Stomach smooth muscle (tissue), 2 donors: ENCODE results near the gene SESN2.

Experiments
- H3K27ac ChIP-seq: one replicate; pipeline ENCODE4 v1.7.0; 2013; ENCODE audit warnings: mild to moderate bottlenecking, low read length, inconsistent platforms
- H3K27me3 ChIP-seq, 2 donors: one replicate each; pipeline ENCODE4 v1.7.0; 2013; ENCODE audit warnings: low read length in 2 of 2; ENCODE audit not compliant: insufficient read depth in 2 of 2, control insufficient read depth in 1 of 2
- H3K36me3 ChIP-seq, 2 donors: one replicate each; pipeline ENCODE4 v1.7.0; 2013; ENCODE audit warnings: low read length in 2 of 2; ENCODE audit not compliant: control insufficient read depth in 2 of 2, insufficient read depth in 2 of 2
- H3K4me1 ChIP-seq: one replicate; pipeline ENCODE4 v1.7.0; 2013; ENCODE audit warnings: low read length; ENCODE audit not compliant: control insufficient read depth, insufficient read depth
- H3K4me3 ChIP-seq, 2 donors: one replicate each; pipeline ENCODE4 v1.7.0; 2013; ENCODE audit warnings: low read length in 2 of 2
- H3K9ac ChIP-seq, 2 donors: one replicate each; pipeline ENCODE4 v1.7.0; 2013; ENCODE audit warnings: low read length in 2 of 2, mild to moderate bottlenecking in 1 of 2
- H3K9me3 ChIP-seq, 2 donors: one replicate each; pipeline ENCODE4 v1.7.0; 2013; ENCODE audit warnings: low read length in 2 of 2; ENCODE audit not compliant: control insufficient read depth in 2 of 2
- donor health status: healthy.
- donor health status: Pancreatic carcinoma.

SESN2 gene

GRCh38 chr1:28272215-28272852 lies 13.0 kb downstream of the SESN2 start:
- Histone ChIP-seq H3K4me3 (no peak overlapping the region), H3K36me3 (peaks cover 26 to 28% of the 10 kb centered on the region in 2 donors), H3K9me3 (no peaks in the 10 kb centered on the region), H3K9ac (no peak overlapping the region), H3K4me1 (no peaks in the 10 kb centered on the region), H3K27me3 (no peaks in the 10 kb centered on the region), H3K27ac (no peak overlapping the region)

DNA sequence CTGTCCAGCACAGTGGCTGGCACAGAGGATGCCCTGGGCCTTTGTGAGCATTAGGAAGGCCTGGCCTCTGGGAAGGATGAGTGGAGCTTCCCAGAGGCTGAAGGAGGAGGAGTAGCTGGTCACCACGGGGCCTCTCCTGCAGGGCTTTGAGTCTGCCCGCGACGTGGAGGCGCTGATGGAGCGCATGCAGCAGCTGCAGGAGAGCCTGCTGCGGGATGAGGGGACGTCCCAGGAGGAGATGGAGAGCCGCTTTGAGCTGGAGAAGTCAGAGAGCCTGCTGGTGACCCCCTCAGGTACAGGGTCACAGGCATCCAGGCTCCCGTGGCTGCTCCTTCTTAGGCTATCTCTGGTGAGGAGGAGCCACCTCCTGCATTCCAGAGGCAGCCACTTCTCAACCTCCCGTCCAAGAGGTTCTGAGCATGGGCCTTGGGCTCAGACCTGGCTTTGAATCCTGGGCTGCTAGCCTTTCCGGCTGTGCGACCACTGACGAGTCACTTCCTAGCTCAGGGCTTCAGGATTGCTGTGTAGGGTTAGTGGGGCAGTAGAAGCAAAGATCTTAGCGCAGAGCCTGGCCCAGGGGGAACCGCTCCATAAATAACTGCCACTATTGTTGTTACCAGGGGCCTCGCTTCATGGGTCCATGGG lies 14.0 kb downstream of the SESN2 start:
- Histone ChIP-seq H3K4me1 (no peaks in the 10 kb centered on the region), H3K27me3 (no peaks in the 10 kb centered on the region), H3K36me3 (peaks cover 26 to 28% of the 10 kb centered on the region in 2 donors), H3K9ac (no peak overlapping the region), H3K4me3 (no peak overlapping the region), H3K27ac (no peak overlapping the region), H3K9me3 (no peaks in the 10 kb centered on the region)

GRCh38 chr1:28278763-28279162 lies 19.4 kb downstream of the SESN2 start:
- no peaks in the 10 kb centered on the region for H3K9me3 ChIP-seq
- H3K36me3 ChIP-seq = peaks cover 32 to 45% of the 10 kb centered on the region in 2 donors
- no peaks in the 10 kb centered on the region for H3K4me1 ChIP-seq
- no peaks in the 10 kb centered on the region for H3K27me3 ChIP-seq
- no peak overlapping the region for H3K27ac ChIP-seq
- no peak overlapping the region for H3K4me3 ChIP-seq
- H3K9ac ChIP-seq = no peak overlapping the region

DNA sequence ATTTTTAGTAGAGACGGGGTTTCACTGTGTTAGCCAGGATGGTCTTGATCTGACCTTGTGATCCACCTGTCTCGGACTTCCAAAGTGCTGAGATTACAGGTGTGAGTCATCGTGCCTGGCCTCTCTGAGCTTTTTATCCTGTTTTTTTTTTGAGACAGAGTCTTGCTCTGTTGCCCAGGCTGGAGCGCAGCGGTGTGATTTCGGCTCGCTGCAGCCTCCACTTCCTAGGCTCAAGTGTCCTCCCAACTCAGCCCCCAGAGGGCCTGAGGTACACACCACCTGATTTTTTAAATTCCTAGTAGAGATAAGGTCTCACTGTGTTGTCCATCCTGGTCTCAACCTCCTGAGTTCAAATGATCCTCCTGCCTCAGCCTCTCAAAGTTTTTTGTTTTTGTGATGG lies 20.4 kb downstream of the SESN2 start:
- H3K4me3 ChIP-seq = no peak overlapping the region
- H3K27ac ChIP-seq = no peak overlapping the region
- no peaks in the 10 kb centered on the region for H3K27me3 ChIP-seq
- H3K9me3 ChIP-seq = no peaks in the 10 kb centered on the region
- H3K9ac ChIP-seq = no peak overlapping the region
- H3K4me1 ChIP-seq = no peaks in the 10 kb centered on the region
- peaks cover 22 to 37% of the 10 kb centered on the region in 2 donors for H3K36me3 ChIP-seq

GRCh38 chr1:28280501-28280900 lies 21.2 kb downstream of the SESN2 start:
- no peaks in the 10 kb centered on the region for H3K27me3 ChIP-seq
- H3K4me1 ChIP-seq = no peaks in the 10 kb centered on the region
- H3K9ac ChIP-seq = no peak overlapping the region
- no peak overlapping the region for H3K27ac ChIP-seq
- no peak overlapping the region for H3K4me3 ChIP-seq
- peaks cover 19 to 35% of the 10 kb centered on the region in 2 donors for H3K36me3 ChIP-seq
- H3K9me3 ChIP-seq = no peaks in the 10 kb centered on the region

GRCh38 chr1:28280977-28281381 lies 21.7 kb downstream of the SESN2 start:
- Histone ChIP-seq H3K27me3 (no peaks in the 10 kb centered on the region), H3K9me3 (no peaks in the 10 kb centered on the region), H3K27ac (no peak overlapping the region), H3K4me1 (no peaks in the 10 kb centered on the region), H3K36me3 (peaks cover 19 to 35% of the 10 kb centered on the region in 2 donors), H3K4me3 (no peak overlapping the region), H3K9ac (no peak overlapping the region)

GRCh38 chr1:28281608-28282425 lies 22.5 kb downstream of the SESN2 start:
- H3K4me1 ChIP-seq = no peaks in the 10 kb centered on the region
- no peaks in the 10 kb centered on the region for H3K27me3 ChIP-seq
- no peak overlapping the region for H3K4me3 ChIP-seq
- no peak overlapping the region for H3K27ac ChIP-seq
- no peaks in the 10 kb centered on the region for H3K9me3 ChIP-seq
- H3K9ac ChIP-seq = no peak overlapping the region
- peaks cover 19 to 35% of the 10 kb centered on the region in 2 donors for H3K36me3 ChIP-seq

DNA sequence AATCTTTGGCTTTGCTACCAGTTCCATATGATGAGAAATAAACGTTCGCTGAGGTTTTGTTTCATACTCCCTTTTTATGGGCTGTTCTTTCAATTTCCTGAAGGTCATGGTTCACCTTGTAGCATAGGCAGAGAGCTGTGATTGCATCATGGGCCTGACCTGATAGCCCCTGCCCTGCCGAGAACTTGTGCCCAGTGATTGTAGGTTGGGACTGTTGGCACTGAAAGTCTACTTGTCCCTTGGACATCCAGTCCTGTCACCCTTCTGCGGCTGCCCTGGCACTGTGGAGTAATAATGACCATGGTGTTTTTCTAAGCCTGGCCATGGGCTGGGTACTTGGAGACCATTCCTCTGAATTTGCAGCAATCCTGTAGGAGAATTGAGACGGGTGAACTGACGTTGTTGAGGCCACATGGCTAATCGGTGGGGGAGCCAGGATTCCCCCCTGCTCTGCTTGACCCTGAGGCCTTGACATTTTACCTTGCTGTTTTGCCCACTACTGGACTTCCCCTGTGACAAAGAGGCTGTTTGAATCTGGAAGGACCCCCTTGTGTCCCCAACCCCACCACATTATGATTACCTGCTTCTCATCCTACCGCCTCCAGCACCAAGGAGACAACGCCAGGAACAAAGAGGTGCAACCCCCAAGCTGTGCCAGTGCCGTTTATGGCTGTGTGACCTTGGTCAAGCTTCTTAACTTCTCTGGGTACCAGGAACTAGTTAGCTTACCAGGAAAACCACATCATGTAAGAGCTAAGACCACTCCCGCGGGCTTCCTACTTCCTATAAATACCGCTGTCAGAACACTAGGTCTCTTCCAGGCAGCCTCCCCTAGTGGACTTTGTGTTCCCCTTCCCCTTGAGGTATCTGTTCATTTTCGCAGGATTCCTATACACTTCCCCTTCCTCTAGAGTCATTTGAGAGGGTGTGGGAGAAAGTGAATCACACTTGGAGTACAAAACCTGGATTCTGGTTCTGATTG lies 23.4 kb downstream of the SESN2 start:
- Histone ChIP-seq H3K27ac (no peak overlapping the region), H3K4me3 (no peak overlapping the region), H3K4me1 (no peaks in the 10 kb centered on the region), H3K9ac (no peak overlapping the region), H3K9me3 (no peaks in the 10 kb centered on the region), H3K36me3 (peaks cover 19 to 35% of the 10 kb centered on the region in 2 donors), H3K27me3 (no peaks in the 10 kb centered on the region)

DNA sequence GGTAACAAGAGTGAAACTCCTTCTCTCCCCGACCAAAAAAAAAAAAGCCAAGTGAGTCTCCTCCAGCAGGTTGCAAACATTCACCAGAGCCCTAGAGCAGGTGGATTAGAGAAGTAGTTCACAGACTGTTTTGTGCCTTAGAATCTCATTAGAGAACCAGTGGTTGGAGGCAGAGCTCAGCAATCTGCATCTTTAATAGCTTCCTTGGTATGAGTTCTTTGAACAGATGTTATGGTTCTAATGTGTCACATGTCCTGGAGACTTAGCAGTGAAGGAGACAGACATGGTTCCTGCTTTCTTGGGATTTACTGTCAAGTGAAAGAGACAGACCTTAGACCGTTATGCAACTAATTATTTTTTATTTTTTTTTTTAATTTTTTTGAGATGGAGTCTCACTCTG lies 26.8 kb downstream of the SESN2 start:
- Histone ChIP-seq H3K27ac (no peak overlapping the region), H3K27me3 (no peaks in the 10 kb centered on the region), H3K4me3 (no peak overlapping the region), H3K9ac (no peak overlapping the region), H3K9me3 (no peaks in the 10 kb centered on the region), H3K36me3 (peaks cover 0 to 12% of the 10 kb centered on the region in 2 donors), H3K4me1 (no peaks in the 10 kb centered on the region)

DNA sequence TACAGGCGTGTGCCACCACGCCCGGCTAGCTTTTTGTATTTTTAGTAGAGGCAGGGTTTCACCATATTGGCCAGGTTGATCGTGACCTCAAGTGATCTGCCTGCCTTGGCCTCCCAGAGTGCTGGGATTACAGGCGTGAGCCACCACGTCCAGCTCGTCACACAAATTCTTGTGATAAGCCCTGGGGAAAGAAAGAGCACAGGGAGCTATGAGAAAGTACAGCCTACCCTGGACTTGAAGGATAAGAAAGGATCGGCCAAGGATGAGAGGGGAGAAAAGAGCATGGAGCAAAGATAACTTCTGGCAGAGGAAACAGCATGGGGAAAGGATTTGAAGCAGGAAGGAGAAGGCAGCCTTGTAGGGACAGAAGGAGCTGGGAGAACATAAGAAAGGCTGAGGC lies 29.2 kb downstream of the SESN2 start:
- H3K36me3 ChIP-seq = no peaks in the 10 kb centered on the region
- H3K4me1 ChIP-seq = no peaks in the 10 kb centered on the region
- no peak overlapping the region for H3K4me3 ChIP-seq
- no peaks in the 10 kb centered on the region for H3K27me3 ChIP-seq
- no peak overlapping the region for H3K27ac ChIP-seq
- no peaks in the 10 kb centered on the region for H3K9me3 ChIP-seq
- H3K9ac ChIP-seq = no peak overlapping the region
